KOPT-K1 (cell line): ENCODE data around the gene MPP2.
"Not testable (repeated sequence)": the region's sequence is repeated elsewhere in the genome, so short reads cannot be mapped to it uniquely, and the experiment has no call there.

ENCODE experiments used
- H3K27ac ChIP-seq: fragments of 200-600 bp; sonication (generic); 2 replicates; pipeline ENCODE4 v1.5.1; 2016; ENCODE audit warnings: antibody characterized with exemption, mild to moderate bottlenecking, low read depth, low read length; ENCODE audit not compliant: poor library complexity, severe bottlenecking
- H3K36me3 ChIP-seq: fragments of 200-600 bp; sonication (generic); 2 replicates; pipeline ENCODE4 v1.5.1; 2017; ENCODE audit warnings: antibody characterized with exemption, mild to moderate bottlenecking, low read length, moderate library complexity; ENCODE audit not compliant: insufficient read depth
- H3K9me3 ChIP-seq: fragments of 200-600 bp; sonication (generic); 2 replicates; pipeline ENCODE4 v1.5.1; 2017; ENCODE audit warnings: antibody characterized with exemption, low read length, mild to moderate bottlenecking; ENCODE audit not compliant: insufficient read depth, poor library complexity, severe bottlenecking

Gene MPP2

GRCh38 chr17:43842091-43842974 is 65.0 kb downstream of the MPP2 start:
- not testable (repeated sequence) for H3K27ac ChIP-seq, H3K9me3 ChIP-seq, H3K36me3 ChIP-seq

GRCh38 chr17:43841282-43841681 is 66.1 kb downstream of the MPP2 start:
- no peak overlapping the region for H3K27ac ChIP-seq
- H3K9me3 ChIP-seq: no peaks in the 10 kb centered on the region
- no peaks in the 10 kb centered on the region for H3K36me3 ChIP-seq

GRCh38 chr17:43840814-43841213 is 66.5 kb downstream of the MPP2 start:
- Histone ChIP-seq H3K27ac (no peak overlapping the region), H3K9me3 (no peaks in the 10 kb centered on the region), H3K36me3 (no peaks in the 10 kb centered on the region)

GRCh38 chr17:43839670-43840108 is 67.6 kb downstream of the MPP2 start:
- no peaks in the 10 kb centered on the region for H3K36me3 ChIP-seq
- peaks cover under 1% of the 10 kb centered on the region for H3K9me3 ChIP-seq
- no peak overlapping the region for H3K27ac ChIP-seq

DNA sequence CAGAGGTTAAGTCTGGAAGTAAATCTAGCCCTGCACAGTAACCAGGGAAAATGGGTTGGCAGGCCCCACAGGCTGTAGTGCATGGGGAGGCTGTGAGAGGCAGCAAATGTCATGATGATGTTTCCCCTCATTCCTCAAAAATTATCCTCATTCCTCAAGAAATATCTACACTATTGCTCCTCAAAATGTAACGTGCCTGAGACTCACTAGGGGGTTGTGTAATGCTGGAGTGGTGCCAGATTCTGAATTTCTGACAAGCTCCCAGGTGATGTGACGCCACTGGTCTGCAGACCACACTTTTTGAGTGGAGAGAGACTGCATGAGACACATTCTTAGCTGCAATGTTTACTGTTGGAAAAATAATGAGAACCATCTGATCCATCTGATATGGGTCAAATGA is 73.2 kb downstream of the MPP2 start:
- Histone ChIP-seq H3K36me3 (no peaks in the 10 kb centered on the region), H3K27ac (no peak overlapping the region), H3K9me3 (peaks cover 13% of the 10 kb centered on the region)

DNA sequence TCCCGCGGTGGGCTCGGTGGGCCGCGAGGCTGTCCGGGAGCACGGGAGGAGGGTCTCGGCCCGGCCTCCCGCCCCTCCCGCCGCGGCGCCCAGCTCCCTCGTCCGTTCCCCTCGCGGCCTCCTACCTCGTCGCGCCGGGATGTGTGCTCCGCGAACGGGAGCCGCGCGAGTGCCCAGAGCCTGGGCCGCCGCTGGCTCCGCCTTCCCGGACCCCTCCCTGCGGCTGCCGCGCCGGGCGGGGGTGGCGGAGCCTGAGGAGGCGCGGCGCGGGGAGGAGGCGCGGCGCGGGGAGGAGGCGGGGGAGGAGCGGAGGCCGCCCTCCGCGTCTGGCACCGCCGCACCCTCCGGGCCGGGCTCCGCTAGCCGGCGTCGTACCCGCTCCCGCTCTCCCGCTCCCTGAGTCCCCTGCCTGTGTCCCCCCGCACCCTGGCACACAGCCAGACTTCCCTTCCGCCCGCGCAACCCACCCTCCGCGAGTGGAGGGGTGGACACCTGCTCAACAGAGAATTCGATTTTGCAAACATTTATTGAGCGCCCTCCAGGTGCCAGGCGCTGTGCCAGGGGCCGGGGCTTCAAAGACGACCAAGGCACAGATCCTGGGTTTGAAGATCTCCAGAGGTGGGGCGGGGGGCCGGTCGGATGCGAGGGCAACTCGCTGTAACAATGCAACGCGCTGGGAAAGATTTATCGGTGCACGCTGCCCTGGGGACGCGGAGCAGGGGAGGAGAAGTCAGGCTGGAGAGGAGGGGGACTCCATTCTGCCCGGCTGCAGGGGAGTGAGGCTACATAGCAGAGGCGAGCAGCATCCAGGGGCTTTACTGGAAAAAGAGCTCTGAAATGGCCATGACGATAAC is 74.1 kb downstream of the MPP2 start, which contains the start of gene MPP3:
MPP3 (minus strand) TSS at position 171 of the 854 bp plus-strand sequence. CDS start 1,240 bp downstream, outside the sequence.
- peaks cover 13% of the 10 kb centered on the region for H3K9me3 ChIP-seq
- no peak within 1 kb of the TSS for H3K27ac ChIP-seq
- no peaks in the 10 kb centered on the region for H3K36me3 ChIP-seq

DNA sequence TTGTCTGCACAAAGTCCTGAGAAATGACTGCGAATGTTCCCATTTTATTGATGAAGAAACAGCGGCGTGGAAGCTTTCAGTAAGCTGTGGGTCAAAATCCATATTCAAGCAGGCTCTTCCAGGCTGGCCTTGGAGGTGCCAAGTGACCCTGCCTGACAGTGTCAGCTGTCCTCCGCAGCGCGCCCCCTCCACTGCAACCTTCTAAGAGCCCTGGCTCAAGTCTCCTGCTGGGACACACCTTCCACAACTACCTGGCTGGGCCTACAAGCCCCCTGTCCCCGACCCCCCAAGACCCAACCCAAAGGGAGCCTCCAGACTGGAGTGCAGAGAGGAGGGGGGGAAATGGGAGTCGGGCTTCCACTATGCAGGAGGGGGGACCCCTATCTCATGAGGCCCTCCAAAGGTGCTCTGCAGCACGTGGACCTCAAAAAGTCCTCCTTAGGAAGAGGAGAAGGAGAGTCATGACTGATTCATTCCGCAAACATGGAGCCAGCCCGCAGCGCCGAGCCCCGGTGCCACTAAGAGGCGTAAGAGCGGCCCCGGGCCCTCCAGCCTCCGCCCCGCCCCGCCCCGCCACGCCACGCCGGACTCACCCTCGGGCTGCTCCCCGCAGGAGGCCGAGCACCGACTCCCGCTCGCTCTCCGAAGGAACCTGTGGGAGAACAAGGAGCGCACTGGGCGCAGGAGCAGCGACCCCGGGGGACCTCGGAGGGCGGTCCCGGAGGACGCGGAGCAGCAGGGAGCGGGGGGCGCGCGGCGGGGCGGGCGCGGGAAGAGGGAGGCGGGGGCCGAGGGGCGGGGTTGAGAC is 75.0 kb downstream of the MPP2 start:
- no peaks in the 10 kb centered on the region for H3K36me3 ChIP-seq
- peaks cover 13% of the 10 kb centered on the region for H3K9me3 ChIP-seq
- H3K27ac ChIP-seq: no peak overlapping the region

DNA sequence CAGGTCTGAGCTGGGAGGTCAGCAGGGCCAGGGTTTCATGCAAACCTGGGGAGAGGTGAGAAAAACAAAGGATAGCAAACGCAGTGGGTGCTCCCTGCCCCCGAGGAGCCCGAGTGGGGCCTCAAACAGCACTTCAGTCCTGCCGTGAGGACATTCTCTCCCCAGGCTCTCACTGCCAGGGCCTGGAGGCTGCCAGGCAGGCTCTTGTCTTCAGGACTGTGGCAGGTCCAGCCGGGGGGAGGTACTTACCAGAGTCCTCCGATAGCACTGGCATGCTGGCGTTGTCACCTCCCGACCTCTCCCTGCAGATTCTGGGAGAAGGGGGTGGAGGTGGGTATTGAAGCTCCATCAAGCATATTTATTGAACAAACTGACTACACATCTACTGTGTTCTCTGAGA is 75.7 kb downstream of the MPP2 start:
- no peaks in the 10 kb centered on the region for H3K36me3 ChIP-seq
- H3K9me3 ChIP-seq: peaks cover 13% of the 10 kb centered on the region
- no peak overlapping the region for H3K27ac ChIP-seq

GRCh38 chr17:43830510-43831140 is 76.7 kb downstream of the MPP2 start:
- H3K9me3 ChIP-seq: peaks cover 13% of the 10 kb centered on the region
- H3K27ac ChIP-seq: no peak overlapping the region
- H3K36me3 ChIP-seq: no peaks in the 10 kb centered on the region

DNA sequence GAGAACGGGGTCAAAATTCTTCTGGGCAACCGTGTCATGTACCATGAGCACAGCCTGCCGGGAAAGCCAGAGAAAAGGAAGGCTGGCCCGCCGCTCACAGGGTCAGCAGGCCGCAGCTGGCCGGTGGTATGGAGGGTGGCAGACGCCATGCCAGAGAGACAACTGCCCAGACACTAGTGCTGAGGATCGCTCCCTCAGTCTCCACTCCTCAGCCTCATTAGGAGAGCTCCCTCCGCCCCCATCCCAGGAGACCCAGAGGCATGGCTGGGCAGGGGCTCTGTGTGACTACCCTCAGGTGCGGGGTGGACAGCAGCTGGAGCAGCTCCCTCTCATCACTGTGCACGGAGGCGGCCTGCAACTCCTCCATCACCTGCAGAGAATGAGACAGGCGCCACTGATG is 77.6 kb downstream of the MPP2 start:
- no peak overlapping the region for H3K27ac ChIP-seq
- peaks cover 13% of the 10 kb centered on the region for H3K9me3 ChIP-seq
- no peaks in the 10 kb centered on the region for H3K36me3 ChIP-seq

GRCh38 chr17:43827596-43827995 is 79.7 kb downstream of the MPP2 start:
- H3K36me3 ChIP-seq: no peaks in the 10 kb centered on the region
- no peak overlapping the region for H3K27ac ChIP-seq
- no peaks in the 10 kb centered on the region for H3K9me3 ChIP-seq

DNA sequence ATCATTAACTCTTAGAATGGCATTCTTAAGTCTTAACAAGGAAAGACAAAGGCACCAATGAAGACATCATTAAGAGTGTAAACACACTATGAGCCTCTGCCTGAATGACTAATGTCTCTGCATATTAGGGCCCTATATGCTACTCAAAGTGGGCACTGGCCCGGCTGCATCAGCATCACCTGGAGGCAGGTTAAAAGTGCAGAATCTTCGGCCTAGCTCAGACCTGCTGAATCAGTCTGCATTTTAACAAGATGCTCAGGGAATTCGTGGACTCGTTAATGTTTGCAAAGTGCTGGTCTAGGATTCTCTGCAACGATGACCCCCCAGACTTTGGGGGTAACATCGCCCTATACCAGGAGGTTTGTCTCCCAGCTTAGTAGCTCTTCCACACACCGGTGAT is 81.1 kb downstream of the MPP2 start:
- Histone ChIP-seq H3K36me3 (no peaks in the 10 kb centered on the region), H3K9me3 (no peaks in the 10 kb centered on the region)

DNA sequence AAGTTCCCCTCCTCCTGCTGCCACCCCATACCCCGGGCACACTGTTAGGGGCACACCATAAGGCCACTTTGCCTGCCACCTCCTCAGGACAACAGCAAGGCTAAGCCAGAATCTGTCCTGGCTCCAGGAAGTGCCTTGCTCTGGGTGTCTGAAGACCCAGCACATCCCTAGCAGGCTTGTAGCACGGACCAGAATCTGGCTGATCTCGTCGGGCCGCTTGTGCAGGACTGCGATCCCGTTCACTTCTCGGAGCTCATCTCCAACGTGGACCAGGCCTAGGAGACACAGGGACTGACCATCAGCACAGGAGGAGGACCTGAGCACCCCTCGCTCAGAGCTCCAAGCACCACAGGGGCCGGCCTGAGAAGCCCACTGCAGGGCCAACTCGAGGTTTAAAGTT is 81.8 kb downstream of the MPP2 start:
- no peaks in the 10 kb centered on the region for H3K36me3 ChIP-seq
- no peak overlapping the region for H3K27ac ChIP-seq
- no peaks in the 10 kb centered on the region for H3K9me3 ChIP-seq

More for the DNA sequence above, 81.1 kb downstream of the MPP2 start:
- no peak overlapping the region for H3K27ac ChIP-seq
